Liver (tissue), 9 donors: ENCODE measurements around the gene COX19. TPM values are rescaled to one million over a fixed set of nuclear protein-coding genes. Genes with fewer than 3 reads are reported as not detected.

Source experiments
- DNase-seq: peaks from one replicate; pipeline ENCODE4 v3.0.0-alpha.2; 2017; ENCODE audit warnings: low spot score
- H3K27ac ChIP-seq, 2 donors: one replicate each; pipeline ENCODE4 v1.7.0; 2013; ENCODE audit warnings: inconsistent platforms in 2 of 2, low read length in 2 of 2, control low read depth in 1 of 2, low read depth in 1 of 2, mild to moderate bottlenecking in 1 of 2
- H3K27me3 ChIP-seq, 4 donors: one replicate each; pipeline versions ENCODE4 v1.6.1 to v1.7.0; 2013; ENCODE audit warnings: low read length in 3 of 4, inconsistent platforms in 1 of 4, mild to moderate bottlenecking in 1 of 4, moderate library complexity in 1 of 4; ENCODE audit not compliant: control insufficient read depth in 4 of 4, insufficient read depth in 4 of 4
- H3K36me3 ChIP-seq, 4 donors: one replicate each; pipeline versions ENCODE4 v1.6.1 to v1.7.0; 2013; ENCODE audit warnings: low read length in 3 of 4, mild to moderate bottlenecking in 3 of 4, low read depth in 1 of 4, moderate library complexity in 1 of 4; ENCODE audit not compliant: control insufficient read depth in 4 of 4, insufficient read depth in 3 of 4
- H3K4me1 ChIP-seq, 4 donors: one replicate each; pipeline versions ENCODE4 v1.6.1 to v1.7.0; 2013; ENCODE audit warnings: low read length in 3 of 4, mild to moderate bottlenecking in 3 of 4, moderate library complexity in 1 of 4; ENCODE audit not compliant: control insufficient read depth in 4 of 4, insufficient read depth in 4 of 4
- H3K4me3 ChIP-seq, 3 donors: one replicate each; pipeline versions ENCODE4 v1.6.1 to v1.7.0; 2013; ENCODE audit warnings: low read length in 3 of 3, control low read depth in 1 of 3, low read depth in 1 of 3, mild to moderate bottlenecking in 1 of 3
- H3K9ac ChIP-seq, 2 donors: one replicate each; pipeline ENCODE4 v1.7.0; 2013; ENCODE audit warnings: low read length in 2 of 2, mild to moderate bottlenecking in 2 of 2, moderate library complexity in 2 of 2, control low read depth in 1 of 2, low read depth in 1 of 2
- H3K9me3 ChIP-seq, 4 donors: one replicate each; pipeline versions ENCODE4 v1.6.1 to v1.7.0; 2013; ENCODE audit warnings: low read length in 3 of 4; ENCODE audit not compliant: control insufficient read depth in 4 of 4
- ATF3 ChIP-seq: IDR thresholded peaks from 2 replicates; pipeline ENCODE4 v1.6.1; 2016; ENCODE audit warnings: antibody characterized with exemption
- FOXA2 ChIP-seq: IDR thresholded peaks from 2 replicates; pipeline ENCODE4 v1.6.1; 2016; ENCODE audit warnings: antibody characterized with exemption
- GABPA ChIP-seq, 2 donors: IDR thresholded peaks in 1 of 2; conservative IDR thresholded peaks in 1 of 2; 2 replicates each; pipeline ENCODE4 v1.6.1; 2016; ENCODE audit warnings: antibody characterized with exemption in 2 of 2, mild to moderate bottlenecking in 1 of 2, moderate library complexity in 1 of 2
- HNF4A ChIP-seq, 2 donors: conservative IDR thresholded peaks; 2 replicates each; pipeline ENCODE4 v1.6.1; 2016; ENCODE audit warnings: antibody characterized with exemption in 2 of 2, mild to moderate bottlenecking in 2 of 2
- NR2F2 ChIP-seq: IDR thresholded peaks from 2 replicates; pipeline ENCODE4 v1.6.1; 2016; ENCODE audit warnings: antibody characterized with exemption
- RAD21 ChIP-seq, 2 donors: IDR thresholded peaks; 2 replicates each; pipeline ENCODE4 v1.6.1; 2016; ENCODE audit warnings: antibody characterized with exemption in 2 of 2, mild to moderate bottlenecking in 2 of 2
- REST ChIP-seq: IDR thresholded peaks from 2 replicates; pipeline ENCODE4 v1.6.1; 2016; ENCODE audit warnings: antibody characterized with exemption, mild to moderate bottlenecking
- TAF1 ChIP-seq: conservative IDR thresholded peaks from 2 replicates; pipeline ENCODE4 v1.6.1; 2016; ENCODE audit warnings: antibody characterized with exemption, mild to moderate bottlenecking
- YY1 ChIP-seq: IDR thresholded peaks from 2 replicates; pipeline ENCODE4 v1.6.1; 2016; ENCODE audit warnings: antibody characterized with exemption, mild to moderate bottlenecking
- ZBTB33 ChIP-seq: IDR thresholded peaks from 2 replicates; pipeline ENCODE4 v1.6.1; 2016; ENCODE audit warnings: antibody characterized with exemption
- WGBS: extraction: QIAGEN DNeasy Blood & Tissue Kit; methylation state at CpG from one replicate; pipeline ENCODE4 v1.1.7; 2013; 5-methylcytosine and 5-hydroxymethylcytosine counted together
- polyA plus RNA-seq, 2 donors: library from polyadenylated mRNA; stranded (reverse) in 1 of 2; unstranded in 1 of 2; fragments of 200-250 nt in 1 of 2; fragments of >200 nt in 1 of 2; fragmentation: Nextera tagmentation in 1 of 2; extraction: Ambion mirVana in 1 of 2; gene quantifications; one replicate each; pipeline versions ENCODE4 v1.2.1 to v1.2.3, GENCODE V29; 2013 to 2015
- total RNA-seq, 2 donors: library from RNA; depleted of rRNA; stranded (reverse); fragments of >200 nt; gene quantifications; one replicate each; pipeline ENCODE4 v1.2.3, GENCODE V29; 2014
- donor health status: healthy.
- donor health status: healthy.
- donor health status: healthy.
- donor health status: healthy.
- donor health status: healthy.

COX19 gene
- total and polyA plus RNA-seq, 4 donors, result 2.2 to 9.8 (median 4.8) TPM

GRCh38 chr7:947391-948210, 27.7 kb downstream of the COX19 start (continued):
- no peak for TF ChIP-seq FOXA2

GRCh38 chr7:946256-946996, 28.9 kb downstream of the COX19 start:
- TF ChIP-seq TAF1 (no peak), NR2F2 (no peak), ATF3 (no peak)
- Histone ChIP-seq H3K27me3 (no peaks in the 10 kb centered on the region), H3K4me3 (no peak overlapping the region), H3K9me3 (no peaks in the 10 kb centered on the region), H3K36me3 (no peaks in the 10 kb centered on the region), H3K27ac (no peak overlapping the region), H3K4me1 (no peaks in the 10 kb centered on the region), H3K9ac (no peak overlapping the region)
- DNase-seq, result no peak
- 68% methylated on average over 29 of the region's 29 CpGs for WGBS

GRCh38 chr7:945556-946255, 29.6 kb downstream of the COX19 start:
- Histone ChIP-seq H3K27ac (no peak overlapping the region), H3K36me3 (no peaks in the 10 kb centered on the region), H3K4me1 (no peaks in the 10 kb centered on the region), H3K9me3 (no peaks in the 10 kb centered on the region), H3K4me3 (no peak overlapping the region), H3K9ac (no peak overlapping the region), H3K27me3 (no peaks in the 10 kb centered on the region)
- TF ChIP-seq HNF4A (conservative IDR thresholded peaks at IDR 0.05) (no peak), REST (no peak), NR2F2 (no peak), YY1 (no peak)
- DNase-seq, result no peak
- 63% methylated on average over 30 of the region's 30 CpGs for WGBS

- TF ChIP-seq ZBTB33 (no peak), RAD21 (IDR thresholded peaks at IDR 0.05) (no peak), GABPA (IDR thresholded peaks at IDR 0.05 in 1 of 2, conservative IDR thresholded peaks at IDR 0.05 in 1 of 2) (no peak), NR2F2 (no peak)
- 88% methylated on average over 13 of the region's 13 CpGs for WGBS
- Histone ChIP-seq H3K4me1 (no peaks in the 10 kb centered on the region), H3K27ac (no peak overlapping the region), H3K27me3 (no peaks in the 10 kb centered on the region), H3K9me3 (no peaks in the 10 kb centered on the region), H3K4me3 (no peak overlapping the region), H3K36me3 (no peaks in the 10 kb centered on the region), H3K9ac (no peak overlapping the region)
- DNase-seq, result no peak
Measured at GRCh38 chr7:945147-945555, 30.2 kb downstream of the COX19 start.
